ENCODE data around the gene LHX3.

Gene LHX3

DNA sequence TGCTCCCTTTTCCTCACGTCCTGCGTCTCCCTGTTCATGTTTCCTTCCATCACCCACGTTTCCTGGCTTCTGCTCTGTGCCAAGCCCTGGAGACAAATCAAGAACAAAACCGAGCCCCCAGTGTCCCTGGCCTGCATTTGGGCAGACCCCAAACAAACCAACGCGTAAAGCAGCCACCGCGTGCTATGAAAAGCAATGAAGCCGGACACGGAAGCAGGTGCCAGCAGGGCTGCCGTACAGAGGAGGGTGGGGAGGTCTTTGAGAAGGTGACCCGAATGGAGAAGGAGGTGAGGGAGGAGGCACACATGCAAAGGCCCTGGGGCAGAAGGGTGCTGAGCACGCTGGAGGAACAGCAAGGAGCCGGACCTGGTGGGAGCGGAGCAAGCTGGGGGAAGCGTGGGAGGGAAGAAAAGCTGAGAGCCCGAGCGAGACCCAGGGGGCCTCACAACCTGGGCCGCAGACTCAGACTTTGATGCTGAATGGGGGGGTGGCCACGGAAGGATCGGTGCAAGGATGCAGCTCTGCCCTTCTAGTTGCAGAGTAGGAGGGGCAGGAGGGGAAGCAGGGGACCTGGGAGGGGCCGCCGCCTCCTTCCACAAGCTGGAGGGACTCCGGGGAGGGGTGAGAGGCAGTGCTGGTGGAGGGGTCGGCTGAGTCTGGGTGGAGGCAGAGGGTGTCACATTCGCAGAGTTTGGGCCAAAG, 42.1 kb upstream of the LHX3 start:
- TF ChIP-seq, protein P1, sequence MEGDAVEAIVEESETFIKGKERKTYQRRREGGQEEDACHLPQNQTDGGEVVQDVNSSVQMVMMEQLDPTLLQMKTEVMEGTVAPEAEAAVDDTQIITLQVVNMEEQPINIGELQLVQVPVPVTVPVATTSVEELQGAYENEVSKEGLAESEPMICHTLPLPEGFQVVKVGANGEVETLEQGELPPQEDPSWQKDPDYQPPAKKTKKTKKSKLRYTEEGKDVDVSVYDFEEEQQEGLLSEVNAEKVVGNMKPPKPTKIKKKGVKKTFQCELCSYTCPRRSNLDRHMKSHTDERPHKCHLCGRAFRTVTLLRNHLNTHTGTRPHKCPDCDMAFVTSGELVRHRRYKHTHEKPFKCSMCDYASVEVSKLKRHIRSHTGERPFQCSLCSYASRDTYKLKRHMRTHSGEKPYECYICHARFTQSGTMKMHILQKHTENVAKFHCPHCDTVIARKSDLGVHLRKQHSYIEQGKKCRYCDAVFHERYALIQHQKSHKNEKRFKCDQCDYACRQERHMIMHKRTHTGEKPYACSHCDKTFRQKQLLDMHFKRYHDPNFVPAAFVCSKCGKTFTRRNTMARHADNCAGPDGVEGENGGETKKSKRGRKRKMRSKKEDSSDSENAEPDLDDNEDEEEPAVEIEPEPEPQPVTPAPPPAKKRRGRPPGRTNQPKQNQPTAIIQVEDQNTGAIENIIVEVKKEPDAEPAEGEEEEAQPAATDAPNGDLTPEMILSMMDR (IDR thresholded peaks at IDR 0.05; ENCODE audit: insufficient read depth, low read length, missing control alignments), result no peak
- POLR2A ChIA-PET, result interaction anchor here (0.6 kb wide), 1 partner anchor 21 kb away, joined by 3 read pairs; no protein-coding TSS in a partner anchor
- CTCF ChIA-PET, result no interaction called here
- no peak for DNase-seq (ENCODE audit: low read depth, low spot score)
- H3K4me3 ChIP-seq (ENCODE audit: low read depth, low read length), result no peak overlapping the region

DNA sequence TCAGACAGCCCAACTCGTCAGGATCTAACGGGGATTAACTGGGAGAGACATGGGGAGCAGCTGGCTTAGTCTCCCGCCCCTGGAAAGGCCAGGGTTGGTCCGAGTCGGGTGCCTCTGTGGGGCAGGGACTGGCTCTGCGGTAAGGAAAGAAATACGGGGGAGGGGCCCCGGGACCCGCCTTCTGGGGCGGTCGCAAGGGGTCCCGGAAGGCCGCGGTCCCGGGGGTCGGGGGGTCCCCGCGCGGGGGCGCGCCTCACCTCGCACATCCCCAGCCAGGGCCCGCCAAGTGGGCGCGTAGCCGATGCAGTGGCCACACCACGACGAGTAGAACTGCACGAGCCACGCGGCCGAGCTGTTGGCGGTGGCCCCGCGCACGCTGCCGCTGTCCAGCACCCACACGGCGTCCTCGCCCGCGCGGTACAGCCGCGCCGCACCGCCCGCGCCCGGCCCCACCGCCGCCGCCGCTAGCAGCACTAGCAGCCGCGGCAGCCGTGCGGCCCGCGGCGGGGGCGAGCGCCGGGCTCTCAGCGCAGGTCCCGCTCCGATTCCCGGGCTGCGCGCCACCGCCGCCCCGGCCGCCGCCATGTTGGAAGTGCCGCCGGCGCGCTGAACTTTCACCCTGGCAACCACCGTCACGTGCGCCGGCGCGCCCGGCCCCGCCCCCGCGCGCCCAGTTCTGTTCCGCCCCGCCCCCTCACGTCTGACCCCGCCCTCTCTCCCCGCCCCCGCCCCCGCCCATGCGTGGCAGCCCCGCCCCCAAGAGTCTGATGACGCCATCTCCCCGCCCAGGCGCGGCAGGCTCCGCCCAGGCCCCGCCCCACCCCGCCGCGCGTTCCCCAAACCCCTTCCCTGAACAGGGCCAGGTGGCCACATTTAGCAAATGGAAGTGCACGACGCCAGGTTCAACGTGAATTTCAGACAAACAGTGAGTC, 40.6 kb upstream of the LHX3 start, which contains the start of gene QSOX2:
QSOX2 (minus strand) TSS at position 594 of the 932 bp plus-strand sequence; CDS start at position 585, 9 bp downstream.
- POLR2A ChIA-PET, result no interaction called here
- TF ChIP-seq, protein P1 (IDR thresholded peaks at IDR 0.05; ENCODE audit: insufficient read depth, low read length, missing control alignments), result no peak
- CTCF ChIA-PET, result interaction anchor here (0.9 to 1.3 kb wide), 2 partner anchors 10 to 20 kb away, joined by 3 to 5 read pairs; no protein-coding TSS in a partner anchor
- DNase-seq (ENCODE audit: low read depth, low spot score), result no peak
- H3K4me3 ChIP-seq (ENCODE audit: low read depth, low read length), result peak within 1 kb of the TSS; percentile 71

DNA sequence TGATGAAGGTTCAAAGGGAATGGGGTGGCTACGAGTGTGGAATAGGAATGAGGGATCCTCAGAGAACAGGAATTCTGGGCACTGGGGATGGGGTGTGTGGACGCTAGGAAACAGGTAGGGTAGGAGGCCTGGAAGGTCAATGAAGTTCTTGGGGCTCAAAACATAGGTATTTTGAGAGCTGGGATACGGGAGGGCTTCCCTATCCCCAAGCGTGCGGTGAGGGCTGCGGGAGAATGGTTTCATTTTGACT, 40.0 kb upstream of the LHX3 start:
- ChIA-PET CTCF (interaction anchor here (0.9 to 1.3 kb wide), 2 partner anchors 9 to 19 kb away, joined by 3 to 5 read pairs; no protein-coding TSS in a partner anchor), POLR2A (no interaction called here)
- TF ChIP-seq, protein P1 (IDR thresholded peaks at IDR 0.05; ENCODE audit: insufficient read depth, low read length, missing control alignments), result no peak
- no peak for DNase-seq (ENCODE audit: low read depth, low spot score)
- peak overlapping the region; percentile 71 for H3K4me3 ChIP-seq (ENCODE audit: low read depth, low read length)

DNA sequence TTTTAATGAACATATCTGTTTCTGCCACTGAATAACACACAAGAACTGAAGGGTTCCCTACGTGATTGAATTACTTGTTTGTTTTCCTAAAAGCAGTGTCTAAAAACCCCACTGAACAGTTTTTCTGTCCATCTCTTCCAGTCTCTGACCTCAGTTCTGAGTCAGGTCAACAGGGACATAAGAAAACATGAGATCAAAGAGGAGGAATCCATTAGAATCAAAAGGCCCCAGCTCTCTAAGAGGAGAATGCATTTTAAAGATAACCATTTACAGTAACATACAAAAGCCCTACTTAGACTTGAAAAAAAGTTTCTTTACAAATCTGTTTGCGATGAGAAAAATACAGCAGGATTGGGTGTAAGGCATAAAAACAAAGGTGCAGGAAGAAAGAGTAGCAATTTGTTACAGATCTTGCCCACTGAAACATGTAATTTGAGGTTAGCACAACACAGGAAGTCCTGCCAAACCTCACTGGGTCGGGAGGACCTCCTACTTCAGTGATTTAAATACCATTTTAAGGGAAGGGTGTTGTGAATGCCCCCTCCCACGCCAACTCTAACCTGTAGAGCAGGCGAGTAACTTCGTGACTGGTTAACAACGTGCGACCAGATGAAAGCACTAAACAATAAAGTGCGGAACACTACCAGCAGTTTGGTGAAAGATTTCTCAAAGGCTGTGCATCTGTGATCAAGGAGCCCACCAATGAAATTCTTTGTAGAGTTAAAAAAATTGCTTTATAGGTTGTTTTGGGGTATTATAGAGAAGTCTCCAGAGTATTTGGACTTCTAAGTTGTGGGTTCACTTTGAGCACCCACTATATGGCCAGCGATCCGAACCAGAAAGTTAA, 39.4 kb upstream of the LHX3 start:
- CTCF ChIA-PET, result interaction anchor here (1.3 to 1.7 kb wide), 2 partner anchors 18 to 19 kb away, joined by 5 to 13 read pairs; no protein-coding TSS in a partner anchor
- TF ChIP-seq, protein P1 (IDR thresholded peaks at IDR 0.05; ENCODE audit: insufficient read depth, low read length, missing control alignments), result no peak
- H3K4me3 ChIP-seq (ENCODE audit: low read depth, low read length), result peak overlapping the region; percentile 71
- DNase-seq (ENCODE audit: low read depth, low spot score), result no peak
- POLR2A ChIA-PET, result no interaction called here

DNA sequence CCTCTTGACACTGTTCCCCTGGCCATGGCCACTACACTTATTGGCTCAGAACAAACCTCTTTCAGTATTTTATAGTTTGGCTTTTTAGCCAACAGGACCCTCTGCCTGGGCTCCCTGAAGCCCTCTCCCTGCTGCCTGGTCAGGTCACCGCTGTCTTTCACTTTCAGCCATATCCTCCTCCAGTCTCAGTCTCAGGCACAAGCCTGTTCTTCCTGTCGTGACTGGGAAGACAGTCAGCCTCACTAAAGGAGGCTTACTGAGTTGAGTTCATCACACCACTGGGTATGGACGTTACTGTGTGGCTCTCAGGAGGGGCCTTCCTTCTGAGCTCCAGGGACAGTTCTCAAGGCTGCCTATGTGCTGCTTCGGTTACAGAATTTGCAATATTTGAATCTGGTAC, 38.7 kb upstream of the LHX3 start:
- H3K4me3 ChIP-seq (ENCODE audit: low read depth, low read length), result no peak overlapping the region; the same call in 1 of the 2 replicates
- CTCF ChIA-PET, result interaction anchor here (1.7 kb wide), 1 partner anchor 17 kb away, joined by 13 read pairs; no protein-coding TSS in a partner anchor
- TF ChIP-seq, protein P1 (IDR thresholded peaks at IDR 0.05; ENCODE audit: insufficient read depth, low read length, missing control alignments), result no peak
- POLR2A ChIA-PET, result no interaction called here
- DNase-seq (ENCODE audit: low read depth, low spot score), result no peak
